GM12874 (cell line): ENCODE measurements around the gene ZNF677.

Experiments used
- TF ChIP-seq, protein P1 (sequence below): IDR thresholded peaks from 2 replicates; pipeline ENCODE4 v1.5.1; 2011; ENCODE audit warnings: low read depth, mild to moderate bottlenecking, control low read depth, low read length, moderate library complexity; ENCODE audit not compliant: insufficient read depth

ZNF677 gene

DNA sequence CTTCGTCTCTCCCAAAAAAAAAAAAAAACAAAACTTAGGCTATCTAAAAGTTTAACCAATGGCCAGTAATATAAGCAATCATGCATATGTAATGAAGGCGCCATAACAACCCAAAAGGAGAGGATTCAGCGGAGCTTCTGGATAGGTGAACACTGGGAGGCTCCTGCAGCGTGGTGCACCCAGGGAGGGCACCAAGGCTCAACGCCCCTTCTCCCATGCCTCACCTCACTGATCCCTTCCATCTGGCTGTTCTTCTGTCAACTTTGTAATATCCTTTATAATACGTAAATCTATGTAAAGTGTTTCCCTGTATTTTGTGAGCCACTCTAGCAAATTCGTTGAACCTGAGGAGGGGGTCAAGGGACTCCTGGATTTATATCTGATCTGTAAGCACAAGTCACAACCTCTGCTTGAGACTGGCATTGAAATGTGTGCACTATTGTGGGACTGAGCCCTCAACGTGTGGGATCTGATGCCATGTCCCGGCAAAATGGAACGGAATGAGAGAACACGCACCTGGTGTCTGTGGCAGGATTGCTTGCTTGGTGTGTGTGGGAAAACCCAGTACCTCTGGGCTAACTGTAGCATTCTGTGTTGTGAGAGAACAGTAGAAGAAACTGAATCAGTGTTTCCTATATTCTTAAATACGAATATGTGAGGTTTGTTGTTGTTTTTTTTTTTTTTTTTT, 61.0 kb downstream of the ZNF677 start:
- TF ChIP-seq, protein P1, sequence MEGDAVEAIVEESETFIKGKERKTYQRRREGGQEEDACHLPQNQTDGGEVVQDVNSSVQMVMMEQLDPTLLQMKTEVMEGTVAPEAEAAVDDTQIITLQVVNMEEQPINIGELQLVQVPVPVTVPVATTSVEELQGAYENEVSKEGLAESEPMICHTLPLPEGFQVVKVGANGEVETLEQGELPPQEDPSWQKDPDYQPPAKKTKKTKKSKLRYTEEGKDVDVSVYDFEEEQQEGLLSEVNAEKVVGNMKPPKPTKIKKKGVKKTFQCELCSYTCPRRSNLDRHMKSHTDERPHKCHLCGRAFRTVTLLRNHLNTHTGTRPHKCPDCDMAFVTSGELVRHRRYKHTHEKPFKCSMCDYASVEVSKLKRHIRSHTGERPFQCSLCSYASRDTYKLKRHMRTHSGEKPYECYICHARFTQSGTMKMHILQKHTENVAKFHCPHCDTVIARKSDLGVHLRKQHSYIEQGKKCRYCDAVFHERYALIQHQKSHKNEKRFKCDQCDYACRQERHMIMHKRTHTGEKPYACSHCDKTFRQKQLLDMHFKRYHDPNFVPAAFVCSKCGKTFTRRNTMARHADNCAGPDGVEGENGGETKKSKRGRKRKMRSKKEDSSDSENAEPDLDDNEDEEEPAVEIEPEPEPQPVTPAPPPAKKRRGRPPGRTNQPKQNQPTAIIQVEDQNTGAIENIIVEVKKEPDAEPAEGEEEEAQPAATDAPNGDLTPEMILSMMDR, result no peak

DNA sequence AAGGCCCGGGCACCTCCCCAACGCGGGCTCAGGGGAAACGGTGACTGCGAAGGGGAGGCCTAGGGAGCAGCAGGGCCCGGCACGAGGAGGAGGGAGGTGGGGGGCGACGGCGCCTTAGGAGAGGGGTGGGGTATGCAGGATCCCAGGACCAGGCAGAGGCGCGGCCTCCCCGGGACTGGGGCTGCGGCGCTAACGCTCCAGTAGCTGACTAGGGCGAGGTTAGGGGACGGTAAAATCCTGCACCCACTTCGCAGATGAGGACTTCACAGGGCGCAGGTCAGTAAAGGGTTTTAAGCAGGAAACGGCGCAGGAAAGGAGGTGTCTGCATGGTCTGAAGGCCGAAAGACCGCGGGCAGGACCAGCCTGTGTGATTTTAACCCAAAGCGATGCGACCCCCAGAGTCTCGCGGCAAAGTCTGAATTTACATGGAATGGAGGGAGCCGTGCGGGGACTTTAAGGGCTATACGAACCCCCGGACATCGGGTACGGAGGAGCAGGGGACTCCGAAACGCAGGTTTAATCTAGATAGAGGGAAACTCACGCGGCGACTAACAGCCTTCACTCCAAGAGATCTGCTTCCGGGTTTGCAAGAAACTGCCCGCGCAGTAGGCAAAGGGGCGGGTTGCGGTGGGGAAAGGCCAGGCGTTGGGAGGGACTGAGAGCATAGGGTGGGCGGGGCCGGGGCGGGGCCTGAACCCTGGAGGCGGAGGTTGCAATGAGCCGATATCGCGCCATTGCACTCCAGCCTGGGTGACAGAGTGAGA, 61.7 kb downstream of the ZNF677 start, which contains the start of gene ZNF665:
Gene ZNF665 (minus strand): TSS at position 588 of the 764 bp plus-strand sequence. CDS start 10,460 bp downstream, outside the sequence.
- TF ChIP-seq, protein P1, result no peak

DNA sequence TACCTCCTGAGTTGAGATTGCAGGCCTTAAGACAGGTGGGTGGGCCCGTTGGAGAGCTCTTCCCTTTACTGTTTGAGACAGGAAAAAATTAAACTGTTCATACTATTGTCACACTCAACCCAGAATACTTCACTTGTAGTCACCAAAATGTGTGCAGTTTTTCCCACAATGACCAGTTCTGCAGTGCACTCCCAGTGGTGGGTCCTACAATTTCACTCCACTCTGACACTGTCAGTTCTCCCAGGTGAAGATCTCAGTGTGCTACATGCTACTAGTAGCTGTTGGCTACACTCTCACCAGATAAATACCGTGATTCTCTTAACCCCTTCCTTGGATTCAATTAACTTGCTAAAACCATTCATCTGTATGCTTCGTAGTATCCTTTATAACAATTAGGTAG, 64.4 kb downstream of the ZNF677 start:
- TF ChIP-seq, protein P1, result no peak
